Stimulated activated naive CD8-positive, alpha-beta T cell treated with anti-CD3 and anti-CD28 coated beads, Interleukin-15, amount 100 ng/mL, for 72 hours (primary cell): Measurements from ENCODE around the gene STON2.
"Not testable (repeated sequence)": the region's sequence is repeated elsewhere in the genome, so short reads cannot be mapped to it uniquely, and the experiment has no call there.

Experiments
- ATAC-seq: fragments of 150-1000 bp; cut with Tn5 transposase; 2 replicates; pipeline ENCODE4 v1.10.0; 2021; ENCODE audit warnings: mild to moderate bottlenecking, moderate library complexity
- DNase-seq, 2 donors: peaks; one replicate each; pipeline ENCODE4 v3.0.0; 2021 to 2022
- H3K27ac Mint-ChIP-seq, 2 donors: one replicate each; pipeline ENCODE4 v1.8.0; 2022; ENCODE audit warnings: mild to moderate bottlenecking in 2 of 2, mixed read lengths in 2 of 2, moderate library complexity in 2 of 2
- H3K27me3 Mint-ChIP-seq: one replicate; pipeline ENCODE4 v1.8.0; 2022; ENCODE audit warnings: mixed read lengths
- H3K4me1 Mint-ChIP-seq: one replicate; pipeline ENCODE4 v1.8.0; 2022; ENCODE audit warnings: mild to moderate bottlenecking, mixed read lengths
- H3K4me3 Mint-ChIP-seq, 2 donors: one replicate each; pipeline ENCODE4 v1.8.0; 2022; ENCODE audit warnings: mild to moderate bottlenecking in 2 of 2, mixed read lengths in 2 of 2, moderate library complexity in 1 of 2
- H3K9me3 Mint-ChIP-seq, 2 donors: one replicate each; pipeline ENCODE4 v1.8.0; 2022; ENCODE audit warnings: mixed read lengths in 2 of 2

Gene STON2

DNA sequence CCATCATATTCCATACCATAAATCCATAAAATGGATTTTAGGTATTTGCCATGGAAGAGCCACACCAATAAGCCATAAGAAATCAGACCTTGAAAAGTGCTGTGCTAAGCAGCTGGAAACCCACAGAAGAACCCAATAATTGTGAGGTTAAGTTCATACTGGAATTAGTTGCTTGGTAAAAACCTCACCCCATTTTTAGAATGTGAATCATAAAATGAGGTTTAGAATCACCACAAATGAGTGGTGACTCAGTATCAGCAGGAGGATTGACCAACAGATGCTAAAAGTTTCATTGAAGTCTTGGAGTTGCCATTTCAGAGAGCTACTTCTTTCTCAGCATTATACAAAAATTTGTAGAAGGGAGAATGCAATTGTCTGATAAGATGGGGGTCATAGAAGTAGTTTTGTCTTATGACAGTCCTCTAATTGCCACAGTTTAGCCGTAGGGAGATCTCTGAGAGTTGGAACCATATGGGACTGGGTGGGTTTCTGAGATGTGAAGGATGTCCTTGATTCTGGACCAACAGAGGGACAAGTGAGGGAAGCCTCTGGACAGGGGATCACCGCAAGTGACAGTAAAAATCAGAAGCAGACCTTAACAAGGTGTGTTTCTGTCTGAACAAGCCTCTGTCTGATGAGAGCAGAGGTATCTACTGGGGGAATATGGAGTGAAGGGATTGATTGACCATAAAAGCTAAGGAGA, 1.4 kb upstream of the STON2 start:
- peak; percentile 77 for ATAC-seq
- Mint-ChIP-seq H3K27ac (peak overlapping the region in 1 of 2 donors; percentile 23), H3K4me1 (peaks cover 10% of the 10 kb centered on the region), H3K27me3 (peaks cover 34% of the 10 kb centered on the region), H3K9me3 (no peaks in the 10 kb centered on the region), H3K4me3 (no peak overlapping the region)
- no peak for DNase-seq

DNA sequence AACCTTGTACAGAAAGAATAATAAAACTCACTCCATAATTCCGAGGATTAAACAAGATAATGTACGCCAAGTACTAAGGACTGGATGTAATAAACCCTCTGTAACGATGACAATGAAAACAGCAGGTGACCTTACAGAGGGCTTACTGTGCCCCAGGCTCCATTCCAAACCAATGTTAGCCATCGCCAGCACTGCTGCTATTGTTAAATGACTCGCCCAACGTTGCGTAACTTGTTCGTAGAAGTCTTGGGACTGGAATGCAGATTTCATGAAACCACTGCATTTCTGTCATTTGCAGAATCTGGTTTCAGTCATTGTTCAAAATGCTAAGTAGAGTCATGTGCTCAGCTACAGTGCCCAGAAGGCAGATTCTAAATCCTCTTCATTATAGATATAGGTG, 728 bp upstream of the STON2 start:
- Mint-ChIP-seq H3K27me3 (peaks cover 30% of the 10 kb centered on the region), H3K4me3 (no peak overlapping the region), H3K27ac (no peak overlapping the region), H3K4me1 (peaks cover 10% of the 10 kb centered on the region), H3K9me3 (no peaks in the 10 kb centered on the region)
- DNase-seq (peak in 1 of 2 donors; percentile 9), ATAC-seq (peak; percentile 48)

GRCh38 chr14:81398196-81398891, 1.8 kb downstream of the STON2 start:
- Mint-ChIP-seq H3K4me3 (no peak overlapping the region), H3K4me1 (peaks cover 10% of the 10 kb centered on the region), H3K27me3 (peaks cover 9% of the 10 kb centered on the region), H3K9me3 (no peaks in the 10 kb centered on the region), H3K27ac (no peak overlapping the region)
- no peak for DNase-seq
- ATAC-seq, result no peak

DNA sequence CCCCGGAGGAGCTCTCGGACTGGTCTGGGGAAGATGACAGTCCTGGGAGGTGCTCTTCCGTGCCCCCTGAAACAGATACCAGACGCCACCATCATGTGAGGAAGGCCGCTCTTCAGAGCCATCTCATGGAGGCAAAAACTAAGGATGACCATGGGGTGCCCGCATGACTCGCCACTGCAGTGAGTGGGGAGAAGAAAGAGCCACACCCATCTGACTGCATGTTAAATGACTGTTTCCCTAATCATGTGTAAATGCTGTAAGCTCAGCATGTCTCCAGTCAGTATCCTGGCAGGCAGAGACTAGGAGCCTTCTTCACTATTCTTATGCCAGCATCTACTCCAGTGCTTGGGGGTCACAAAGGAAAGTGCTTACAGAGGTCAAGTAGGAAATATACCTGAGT, 4.0 kb downstream of the STON2 start:
- ATAC-seq (no peak), DNase-seq (no peak)
- no peaks in the 10 kb centered on the region for H3K9me3 Mint-ChIP-seq
- no peaks in the 10 kb centered on the region for H3K27me3 Mint-ChIP-seq
- peaks cover 1% of the 10 kb centered on the region for H3K4me1 Mint-ChIP-seq
- H3K27ac Mint-ChIP-seq, result no peak overlapping the region
- H3K4me3 Mint-ChIP-seq, result no peak overlapping the region

DNA sequence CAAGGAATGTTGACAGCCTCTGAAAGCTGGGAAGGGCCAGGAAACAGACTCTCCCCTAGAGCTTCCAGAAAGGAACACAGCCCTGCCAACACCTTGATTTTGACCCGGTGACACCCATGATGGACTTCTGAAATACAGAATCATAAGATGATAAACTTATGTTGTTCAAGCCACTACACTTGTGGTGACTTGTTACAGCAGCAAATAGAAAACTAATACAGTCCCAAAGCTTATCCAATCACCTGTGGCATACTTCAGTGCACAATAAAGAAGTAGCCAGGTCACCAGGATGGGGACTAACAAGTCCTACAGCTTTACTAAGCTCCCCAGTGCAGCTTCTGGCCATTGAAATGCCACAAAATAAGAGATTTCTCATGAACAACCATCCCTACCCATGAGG, 5.4 kb downstream of the STON2 start:
- ATAC-seq, result no peak
- DNase-seq, result no peak
- no peak overlapping the region for H3K4me3 Mint-ChIP-seq
- no peaks in the 10 kb centered on the region for H3K27me3 Mint-ChIP-seq
- H3K27ac Mint-ChIP-seq, result no peak overlapping the region
- H3K9me3 Mint-ChIP-seq, result no peaks in the 10 kb centered on the region
- H3K4me1 Mint-ChIP-seq, result no peaks in the 10 kb centered on the region

DNA sequence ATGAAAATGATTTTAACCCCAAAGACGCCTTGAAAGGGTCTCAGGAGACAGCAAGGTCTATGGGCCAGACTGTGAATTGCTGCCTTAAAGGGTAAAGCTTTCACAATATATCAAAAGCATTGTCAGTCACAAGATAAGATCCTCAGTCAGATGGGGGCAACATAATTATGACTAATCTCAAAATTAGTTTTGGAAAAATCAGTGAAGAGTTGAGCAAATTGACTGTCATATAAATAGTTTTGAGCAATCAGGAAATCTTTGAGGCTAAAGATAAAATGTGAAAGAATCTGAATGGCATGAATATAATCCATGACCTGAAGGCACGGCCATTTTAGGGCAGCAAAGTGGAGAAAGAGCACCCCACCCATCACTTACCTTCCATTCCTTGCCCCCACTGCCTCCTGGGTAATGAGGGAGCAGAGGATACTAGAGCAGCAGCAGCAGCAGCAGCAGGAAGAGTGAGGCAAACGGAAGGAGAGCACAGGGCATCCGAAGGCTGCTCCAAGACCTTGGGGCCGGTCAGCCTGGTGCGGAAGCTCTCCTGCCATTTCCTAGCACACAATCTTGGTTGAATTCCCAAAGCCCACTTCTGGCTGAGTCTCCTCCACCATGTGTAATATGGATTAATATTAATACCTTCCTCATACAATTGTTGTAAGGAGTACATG, 7.0 kb downstream of the STON2 start:
- no peaks in the 10 kb centered on the region for H3K4me1 Mint-ChIP-seq
- ATAC-seq (no peak), DNase-seq (no peak)
- H3K27me3 Mint-ChIP-seq, result no peaks in the 10 kb centered on the region
- no peak overlapping the region for H3K4me3 Mint-ChIP-seq
- no peak overlapping the region for H3K27ac Mint-ChIP-seq
- H3K9me3 Mint-ChIP-seq, result no peaks in the 10 kb centered on the region

GRCh38 chr14:81392052-81392451, 8.1 kb downstream of the STON2 start:
- H3K4me3 Mint-ChIP-seq, result no peak overlapping the region
- DNase-seq (no peak), ATAC-seq (no peak)
- H3K9me3 Mint-ChIP-seq, result no peaks in the 10 kb centered on the region
- no peaks in the 10 kb centered on the region for H3K4me1 Mint-ChIP-seq
- H3K27ac Mint-ChIP-seq, result no peak overlapping the region
- no peaks in the 10 kb centered on the region for H3K27me3 Mint-ChIP-seq

GRCh38 chr14:81390696-81391095, 9.4 kb downstream of the STON2 start:
- DNase-seq (no peak), ATAC-seq (no peak)
- H3K27me3 Mint-ChIP-seq, result no peaks in the 10 kb centered on the region
- no peaks in the 10 kb centered on the region for H3K9me3 Mint-ChIP-seq
- H3K27ac Mint-ChIP-seq, result no peak overlapping the region
- no peak overlapping the region for H3K4me3 Mint-ChIP-seq
- no peaks in the 10 kb centered on the region for H3K4me1 Mint-ChIP-seq

GRCh38 chr14:81388336-81388735, 11.8 kb downstream of the STON2 start:
- no peaks in the 10 kb centered on the region for H3K4me1 Mint-ChIP-seq
- no peak overlapping the region for H3K4me3 Mint-ChIP-seq
- ATAC-seq (no peak), DNase-seq (no peak)
- no peak overlapping the region for H3K27ac Mint-ChIP-seq
- no peaks in the 10 kb centered on the region for H3K27me3 Mint-ChIP-seq
- no peaks in the 10 kb centered on the region for H3K9me3 Mint-ChIP-seq

DNA sequence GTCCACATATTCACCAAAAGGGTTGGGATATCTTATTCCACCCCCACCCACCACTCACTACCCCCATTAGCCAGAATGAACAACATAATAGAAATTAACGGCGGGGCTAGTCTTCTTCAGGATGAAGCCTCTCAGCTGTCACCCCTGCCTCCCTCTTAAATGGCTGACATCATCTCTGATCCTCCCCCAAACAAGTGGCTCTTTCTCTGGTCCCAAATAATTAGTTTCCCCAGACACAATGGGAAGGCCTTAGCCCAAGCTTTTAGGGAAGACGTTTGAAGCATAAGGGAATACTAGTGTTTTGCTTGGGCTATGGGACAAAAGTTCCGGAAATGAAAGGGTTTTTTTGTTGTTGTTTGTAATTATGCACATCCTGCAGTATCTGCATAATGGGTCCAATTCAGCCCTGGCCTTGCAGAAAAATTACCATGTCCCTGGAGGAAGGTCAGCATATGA, 13.8 kb downstream of the STON2 start:
- Mint-ChIP-seq H3K4me3 (no peak overlapping the region), H3K27ac (no peak overlapping the region), H3K9me3 (no peaks in the 10 kb centered on the region), H3K4me1 (no peaks in the 10 kb centered on the region), H3K27me3 (no peaks in the 10 kb centered on the region)
- ATAC-seq, result no peak
- DNase-seq, result no peak

DNA sequence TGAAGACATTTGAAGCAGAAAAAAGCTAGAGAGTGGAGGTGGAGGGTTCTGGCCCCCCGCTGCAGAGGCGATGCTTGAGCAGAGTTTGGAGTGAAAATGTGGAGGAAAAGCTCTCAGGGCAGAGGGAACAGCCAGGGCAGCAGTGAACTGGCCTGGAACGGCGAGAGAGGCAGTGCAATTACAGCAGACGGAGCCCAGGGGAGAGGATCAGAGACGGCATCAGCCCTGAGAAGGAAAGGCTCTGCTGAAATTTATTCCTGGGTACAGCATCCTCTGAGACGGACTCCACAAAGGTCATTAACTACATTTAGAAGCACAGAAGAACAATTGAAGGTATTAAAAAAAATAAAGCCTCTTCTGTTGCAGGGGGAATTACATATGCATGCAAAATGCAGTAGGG, 14.2 kb downstream of the STON2 start:
- DNase-seq (no peak), ATAC-seq (no peak)
- H3K4me1 Mint-ChIP-seq, result no peaks in the 10 kb centered on the region
- no peak overlapping the region for H3K4me3 Mint-ChIP-seq
- H3K27ac Mint-ChIP-seq, result no peak overlapping the region
- no peaks in the 10 kb centered on the region for H3K9me3 Mint-ChIP-seq
- H3K27me3 Mint-ChIP-seq, result no peaks in the 10 kb centered on the region

GRCh38 chr14:81385419-81385818, 14.7 kb downstream of the STON2 start:
- DNase-seq, result no peak
- no peak for ATAC-seq
- no peaks in the 10 kb centered on the region for H3K9me3 Mint-ChIP-seq
- no peaks in the 10 kb centered on the region for H3K4me1 Mint-ChIP-seq
- no peak overlapping the region for H3K27ac Mint-ChIP-seq
- no peaks in the 10 kb centered on the region for H3K27me3 Mint-ChIP-seq
- H3K4me3 Mint-ChIP-seq, result no peak overlapping the region

DNA sequence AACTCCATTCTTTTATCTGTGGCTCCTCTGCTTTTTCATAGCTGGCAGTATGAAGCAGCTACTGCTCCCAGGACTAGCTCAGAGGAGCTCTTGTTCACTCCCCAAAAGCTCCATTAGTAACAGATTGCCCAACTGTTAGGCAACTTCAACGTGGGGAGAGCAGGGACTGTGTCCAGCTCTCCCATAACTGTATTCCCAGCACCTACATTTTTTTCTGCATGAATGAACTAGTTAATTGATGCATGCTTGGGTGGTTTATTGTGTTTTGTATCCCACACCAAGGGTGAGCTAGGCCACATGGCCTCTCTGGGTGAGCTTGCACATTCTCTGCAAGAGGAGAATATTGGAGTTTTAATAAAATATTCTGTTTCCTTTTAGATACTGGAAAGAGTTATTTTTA, 15.2 kb downstream of the STON2 start:
- no peak for DNase-seq
- no peak overlapping the region for H3K27ac Mint-ChIP-seq
- no peaks in the 10 kb centered on the region for H3K9me3 Mint-ChIP-seq

GRCh38 chr14:81382517-81383225, 17.5 kb downstream of the STON2 start:
- no peak for DNase-seq
- H3K4me1 Mint-ChIP-seq, result no peaks in the 10 kb centered on the region
- no peak overlapping the region for H3K27ac Mint-ChIP-seq
- H3K4me3 Mint-ChIP-seq, result no peak overlapping the region
- no peaks in the 10 kb centered on the region for H3K27me3 Mint-ChIP-seq
- ATAC-seq, result no peak
- H3K9me3 Mint-ChIP-seq, result no peaks in the 10 kb centered on the region

More for the DNA sequence above, 15.2 kb downstream of the STON2 start:
- no peak for ATAC-seq
- Mint-ChIP-seq H3K4me3 (no peak overlapping the region), H3K27me3 (no peaks in the 10 kb centered on the region), H3K4me1 (no peaks in the 10 kb centered on the region)

- DNase-seq, H3K27me3 Mint-ChIP-seq, H3K4me3 Mint-ChIP-seq, H3K4me1 Mint-ChIP-seq, ATAC-seq, H3K9me3 Mint-ChIP-seq, H3K27ac Mint-ChIP-seq: not testable (repeated sequence)
Measured at GRCh38 chr14:81380009-81380408, 20.1 kb downstream of the STON2 start.

GRCh38 chr14:81371802-81372201, 28.3 kb downstream of the STON2 start:
- Mint-ChIP-seq H3K4me3 (no peak overlapping the region), H3K27me3 (peaks cover 27% of the 10 kb centered on the region), H3K27ac (no peak overlapping the region), H3K4me1 (no peaks in the 10 kb centered on the region), H3K9me3 (no peaks in the 10 kb centered on the region)
- DNase-seq (no peak), ATAC-seq (no peak)
